ENCODE data around the gene KLF7.

KLF7 gene

GRCh38 chr2:207088839-207089238 lies 76.9 kb downstream of the KLF7 start:
- no peak for FAIRE-seq

DNA sequence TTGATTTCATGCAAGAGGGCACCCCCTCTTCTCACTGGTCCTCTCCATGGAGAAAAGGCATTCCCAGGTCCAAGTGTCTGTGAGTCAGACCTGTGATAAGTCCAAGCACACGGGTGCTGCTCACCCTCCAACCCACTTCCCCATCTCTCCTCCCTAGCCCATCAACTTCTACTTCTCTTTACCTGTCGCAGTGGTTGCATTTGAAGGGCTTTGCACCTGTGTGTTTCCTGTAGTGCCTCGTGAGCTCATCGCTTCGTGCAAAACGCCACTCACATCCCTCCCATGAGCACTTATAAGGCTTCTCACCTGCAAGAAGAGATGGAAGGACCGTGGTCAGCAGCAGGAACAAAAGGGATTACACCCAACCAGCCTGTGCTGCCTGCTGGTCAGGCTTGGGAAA lies 77.5 kb downstream of the KLF7 start:
- no peak for FAIRE-seq

GRCh38 chr2:207087046-207087902 lies 78.5 kb downstream of the KLF7 start:
- no peak for FAIRE-seq

- no peak for FAIRE-seq
These were observed 79.6 kb downstream of the KLF7 start for GRCh38 chr2:207086136-207086535.

- no peak for FAIRE-seq
These were observed 80.6 kb downstream of the KLF7 start for GRCh38 chr2:207085110-207085509.

- FAIRE-seq: no peak
These were observed 82.2 kb downstream of the KLF7 start for GRCh38 chr2:207083361-207084110.

DNA sequence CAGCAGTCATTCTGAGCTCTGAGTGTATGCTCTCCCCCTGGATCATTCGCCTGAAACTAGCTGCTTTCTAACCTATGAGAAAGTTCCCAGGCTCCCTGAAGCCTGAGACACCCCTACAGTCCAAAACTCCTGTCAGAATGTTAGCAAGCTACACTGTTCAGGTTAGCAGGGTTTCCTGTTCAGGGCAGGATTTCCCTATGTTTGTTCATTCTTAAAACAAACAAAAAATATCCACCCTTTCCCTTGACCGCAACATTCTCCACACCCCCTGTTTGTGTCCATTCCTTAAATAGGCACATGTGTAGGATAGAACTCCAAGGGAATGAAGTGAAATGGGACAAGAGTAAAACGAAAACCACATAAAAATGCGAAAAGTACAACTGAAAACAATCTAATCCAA lies 83.1 kb downstream of the KLF7 start:
- no peak for FAIRE-seq

DNA sequence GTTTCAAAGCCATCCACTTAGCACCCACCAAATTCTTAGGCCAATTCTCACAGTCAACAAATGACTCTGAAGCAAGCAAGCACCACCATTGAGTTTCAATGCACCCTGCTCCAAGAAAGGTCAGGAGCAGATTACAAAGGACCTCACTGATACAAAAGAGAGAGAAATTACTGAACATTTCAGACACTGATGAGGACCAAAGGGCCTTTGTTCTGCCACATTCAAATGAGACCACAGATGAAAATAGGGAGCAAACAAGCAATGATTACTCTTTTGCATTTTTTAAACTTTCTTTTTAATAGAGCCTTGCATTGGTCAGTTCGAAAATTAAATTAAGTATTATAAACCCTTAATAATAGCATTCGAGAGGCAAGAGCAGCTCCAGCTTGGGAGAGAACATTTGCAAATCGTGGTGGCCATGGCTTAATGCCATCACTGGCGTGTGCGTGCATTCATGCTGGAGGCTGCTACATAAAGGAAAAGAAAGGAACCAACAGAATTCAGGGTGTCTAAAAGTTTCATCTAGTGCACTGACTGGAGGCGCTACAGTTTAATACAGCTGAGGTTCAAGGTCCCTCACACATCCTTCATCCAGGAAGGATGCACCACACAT lies 87.5 kb downstream of the KLF7 start:
- FAIRE-seq: no peak

DNA sequence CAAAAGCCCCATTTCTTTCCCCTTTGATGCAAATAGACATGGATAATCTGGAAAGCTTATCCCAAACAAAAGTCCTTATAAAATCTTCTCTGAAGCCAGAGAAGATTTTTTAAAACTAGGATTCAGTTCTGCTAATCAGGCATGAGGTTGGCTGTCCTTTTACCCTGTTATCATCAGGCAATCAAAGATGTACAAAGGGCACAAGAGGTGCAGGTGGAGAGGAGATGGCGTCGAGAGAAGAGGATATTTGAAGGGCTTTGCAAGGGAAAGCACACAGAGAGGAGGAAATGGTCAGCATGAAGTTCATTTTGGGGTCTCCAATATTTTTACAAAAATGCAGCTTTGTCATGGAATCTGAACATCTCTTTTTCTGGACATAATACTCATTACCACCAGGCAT lies 88.5 kb downstream of the KLF7 start:
- no peak for FAIRE-seq

DNA sequence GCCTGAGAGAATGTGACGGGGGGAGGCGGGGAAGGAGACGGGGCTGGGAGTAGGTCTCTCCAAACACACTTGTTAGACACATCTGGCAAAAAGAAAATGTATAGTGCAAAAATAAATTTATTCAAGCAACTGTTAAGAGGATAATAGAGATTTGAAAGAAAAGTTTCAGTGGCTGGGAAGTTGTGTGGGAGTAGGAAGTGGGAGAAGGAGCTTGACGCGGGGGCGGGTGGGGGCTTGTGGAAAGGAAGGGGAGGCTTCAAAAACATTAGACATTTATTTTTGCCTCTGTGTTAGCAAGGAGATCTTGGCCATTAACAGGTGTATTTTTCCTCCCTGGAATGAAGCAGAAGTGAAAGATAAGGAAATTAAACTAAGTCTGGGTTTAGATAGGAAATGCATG lies 90.3 kb downstream of the KLF7 start:
- FAIRE-seq: no peak

DNA sequence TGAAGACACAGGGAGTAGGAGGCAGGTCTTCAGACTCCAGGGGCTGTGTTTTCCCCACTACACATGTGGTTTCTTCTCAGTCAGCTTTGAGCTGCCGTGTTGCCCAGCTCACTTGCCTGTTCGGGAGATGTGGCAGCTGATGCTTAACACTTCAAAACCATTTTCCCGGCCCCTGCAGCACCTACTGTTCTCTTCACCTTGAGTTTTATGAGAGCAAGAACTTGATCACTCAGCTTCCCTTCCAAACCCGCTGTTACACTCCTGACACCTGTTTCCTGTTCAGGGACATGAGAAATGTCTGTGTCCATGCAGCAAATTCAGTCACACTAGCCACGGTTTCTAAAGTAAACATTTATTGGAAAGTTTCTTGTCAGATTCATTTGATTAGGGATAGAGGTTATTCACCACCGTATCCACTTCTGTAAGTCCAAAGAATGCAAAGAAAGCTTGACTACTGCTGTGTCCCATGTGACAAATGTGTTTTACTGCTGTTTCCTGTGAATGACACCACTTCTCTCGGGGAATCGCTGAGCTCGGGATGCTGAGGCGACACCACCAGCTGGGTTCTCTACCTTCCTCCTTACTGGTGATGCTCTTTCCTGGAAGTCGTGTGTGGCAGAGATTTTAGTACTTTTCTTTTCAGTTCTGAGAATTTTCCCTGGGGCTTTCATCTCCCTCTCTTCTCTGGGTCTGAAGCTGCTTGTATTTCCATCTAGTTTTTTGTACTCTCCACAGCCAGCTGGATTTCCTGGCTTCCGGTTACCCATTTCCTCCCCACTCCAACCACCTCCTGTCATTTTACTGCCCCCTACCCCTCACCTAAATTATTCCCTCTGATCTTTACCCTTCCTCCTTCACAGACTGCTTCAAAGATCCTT lies 91.7 kb downstream of the KLF7 start:
- no peak for FAIRE-seq

DNA sequence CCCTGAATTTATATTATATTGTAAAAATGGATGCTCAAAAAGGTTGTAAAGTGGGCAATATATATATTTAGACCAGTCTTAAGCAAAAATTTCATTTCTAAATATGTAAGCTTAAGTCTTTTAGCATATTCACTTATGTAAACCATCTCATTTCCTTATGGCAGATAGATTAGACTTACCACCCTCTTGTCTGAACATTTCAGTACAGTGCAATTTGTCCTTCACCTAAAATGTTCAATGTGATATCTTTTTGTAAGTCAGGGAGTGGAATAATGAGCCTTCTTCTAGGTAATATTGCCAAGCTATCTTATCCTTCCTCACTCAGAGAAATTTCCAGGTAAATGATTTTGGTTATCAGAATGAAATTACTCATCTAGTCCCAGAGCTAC lies 92.3 kb downstream of the KLF7 start:
- no peak for FAIRE-seq

GRCh38 chr2:207072571-207072970 lies 93.2 kb downstream of the KLF7 start:
- no peak for FAIRE-seq

GRCh38 chr2:207071820-207072219 lies 93.9 kb downstream of the KLF7 start:
- FAIRE-seq: no peak

DNA sequence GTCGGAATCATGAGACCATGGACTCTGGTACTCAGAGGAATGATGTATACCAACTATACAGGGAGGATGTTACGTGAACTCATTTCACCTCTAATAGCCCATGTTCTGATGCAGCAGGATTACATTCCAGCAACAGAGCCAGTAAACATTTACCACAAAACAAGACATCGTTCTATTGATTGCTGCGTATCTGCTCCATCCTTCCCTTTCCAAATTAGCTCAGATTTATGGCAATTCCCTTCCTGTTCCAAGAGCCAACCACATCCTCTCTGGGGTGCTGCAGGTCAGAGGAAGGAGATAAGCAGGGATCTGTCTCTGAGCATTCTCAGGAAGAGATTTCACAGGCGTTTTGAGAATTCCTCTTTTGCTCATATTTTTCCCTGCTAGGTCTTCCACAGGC lies 98.3 kb downstream of the KLF7 start:
- FAIRE-seq: no peak

- no peak for FAIRE-seq
These were observed 98.8 kb downstream of the KLF7 start for GRCh38 chr2:207066791-207067460.

- no peak for FAIRE-seq
These were observed 99.6 kb downstream of the KLF7 start for GRCh38 chr2:207066166-207066565.

- no peak for FAIRE-seq
These were observed 101.5 kb downstream of the KLF7 start for GRCh38 chr2:207064128-207064690.

GRCh38 chr2:207061181-207061580 lies 104.6 kb downstream of the KLF7 start:
- no peak for FAIRE-seq

DNA sequence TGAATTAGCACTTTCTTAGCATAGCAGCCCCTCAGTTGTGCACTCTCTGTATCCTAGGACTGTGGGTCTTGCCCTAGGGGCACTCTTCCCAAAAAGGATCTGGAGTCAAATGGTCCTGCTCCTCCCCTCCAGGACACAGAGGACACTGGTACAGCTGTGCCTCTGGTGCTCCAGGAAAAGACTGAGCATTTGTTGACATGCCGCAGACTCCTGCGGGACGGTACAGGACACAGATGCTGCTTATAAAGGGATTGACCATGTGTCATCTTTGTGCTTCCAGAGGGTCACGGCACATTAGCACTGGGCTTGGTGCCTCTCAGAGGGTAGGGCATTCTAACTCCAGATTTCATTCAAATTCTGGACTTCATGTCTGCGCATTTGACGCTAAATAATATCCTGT lies 110.5 kb downstream of the KLF7 start:
- no peak for FAIRE-seq

DNA sequence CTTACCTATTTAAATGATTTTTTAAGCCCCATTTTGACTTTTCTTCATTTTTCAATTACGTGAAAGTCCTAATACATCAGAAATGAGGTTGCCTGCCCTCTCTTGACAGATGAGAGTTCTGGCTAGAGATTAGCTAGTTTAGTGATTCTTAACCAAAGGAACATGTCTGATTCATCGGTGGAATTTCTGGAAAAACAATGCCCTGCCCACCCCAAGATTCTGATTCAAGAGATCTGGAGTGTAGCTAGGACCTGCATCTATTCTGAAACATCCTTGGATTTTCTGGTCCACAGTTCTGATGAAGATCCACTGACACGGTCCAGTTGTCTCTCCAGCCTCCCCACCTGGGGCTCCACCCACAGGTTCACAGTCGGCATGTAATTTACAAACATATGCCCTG lies 111.2 kb downstream of the KLF7 start:
- no peak for FAIRE-seq

- FAIRE-seq: no peak
These were observed 114.3 kb downstream of the KLF7 start for GRCh38 chr2:207051385-207051965.

All from G401.6 (cell line).